Breast epithelium (tissue), 3 donors: ENCODE data around the gene PAPPA.

ENCODE experiments used
- POLR2A ChIP-seq: fragments of 450-650 bp; IDR thresholded peaks from one replicate; pipeline ENCODE4 v1.6.1; 2016; ENCODE audit warnings: antibody characterized with exemption, mild to moderate bottlenecking, moderate library complexity
- TF ChIP-seq, protein P1 (sequence below), 3 donors: fragments of 450-650 bp; IDR thresholded peaks; one replicate each; pipeline ENCODE4 v1.5.1; 2016 to 2017; ENCODE audit warnings: antibody characterized with exemption in 3 of 3, mild to moderate bottlenecking in 3 of 3, moderate library complexity in 3 of 3

DNA sequence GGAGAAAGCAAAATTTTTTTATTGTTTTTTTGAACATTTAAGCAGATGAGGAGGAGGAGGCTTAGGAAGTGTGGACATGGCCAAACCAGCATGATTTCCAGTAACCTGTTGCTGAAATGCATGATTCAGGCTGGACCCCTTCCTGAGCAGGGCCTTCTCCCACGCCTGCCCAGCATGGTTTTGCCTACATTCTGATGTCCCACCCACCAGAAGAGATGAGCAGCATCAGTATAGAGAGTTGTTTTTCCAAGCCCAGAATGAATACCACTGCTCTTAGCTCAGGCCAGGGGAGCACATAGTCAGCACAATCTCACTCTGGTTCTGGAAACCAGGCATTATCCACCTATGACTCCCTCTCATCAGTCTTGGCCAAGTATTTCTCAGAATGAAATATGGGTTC, 90.1 kb downstream of the PAPPA start:
- no peak for TF ChIP-seq POLR2A
- TF ChIP-seq, protein P1, sequence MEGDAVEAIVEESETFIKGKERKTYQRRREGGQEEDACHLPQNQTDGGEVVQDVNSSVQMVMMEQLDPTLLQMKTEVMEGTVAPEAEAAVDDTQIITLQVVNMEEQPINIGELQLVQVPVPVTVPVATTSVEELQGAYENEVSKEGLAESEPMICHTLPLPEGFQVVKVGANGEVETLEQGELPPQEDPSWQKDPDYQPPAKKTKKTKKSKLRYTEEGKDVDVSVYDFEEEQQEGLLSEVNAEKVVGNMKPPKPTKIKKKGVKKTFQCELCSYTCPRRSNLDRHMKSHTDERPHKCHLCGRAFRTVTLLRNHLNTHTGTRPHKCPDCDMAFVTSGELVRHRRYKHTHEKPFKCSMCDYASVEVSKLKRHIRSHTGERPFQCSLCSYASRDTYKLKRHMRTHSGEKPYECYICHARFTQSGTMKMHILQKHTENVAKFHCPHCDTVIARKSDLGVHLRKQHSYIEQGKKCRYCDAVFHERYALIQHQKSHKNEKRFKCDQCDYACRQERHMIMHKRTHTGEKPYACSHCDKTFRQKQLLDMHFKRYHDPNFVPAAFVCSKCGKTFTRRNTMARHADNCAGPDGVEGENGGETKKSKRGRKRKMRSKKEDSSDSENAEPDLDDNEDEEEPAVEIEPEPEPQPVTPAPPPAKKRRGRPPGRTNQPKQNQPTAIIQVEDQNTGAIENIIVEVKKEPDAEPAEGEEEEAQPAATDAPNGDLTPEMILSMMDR (IDR thresholded peaks at IDR 0.05), result no peak
